T-helper 1 cell (primary cell): ENCODE results near the gene HEG1.
A peak's percentile ranks its signal among the peaks of the same experiment; 100 is the strongest.

Source experiments
- DNase-seq, 5 donors: peaks; one replicate each; pipeline ENCODE4 v3.0.0-alpha.2; 2012 to 2020

HEG1 gene

DNA sequence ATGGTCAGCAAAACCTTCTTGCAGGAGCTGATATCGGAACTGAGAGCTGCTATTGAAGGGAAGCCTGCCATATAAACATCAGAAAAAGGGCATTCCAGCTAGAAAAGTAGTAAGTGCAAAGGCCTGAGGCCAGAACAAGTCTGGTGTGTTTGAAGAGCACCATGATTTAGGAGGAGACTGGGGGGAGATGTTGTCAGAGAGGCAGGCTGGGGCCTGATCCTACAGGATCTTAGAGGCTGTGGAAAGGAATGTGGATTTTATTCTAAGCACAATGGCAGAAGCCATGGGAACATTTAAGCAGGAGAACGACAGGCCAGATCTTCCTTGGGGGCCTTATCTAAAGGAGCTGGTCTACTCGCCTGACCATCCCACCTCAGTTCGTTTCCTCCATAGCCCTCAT lies 116.1 kb downstream of the HEG1 start:
- DNase-seq: no peak

DNA sequence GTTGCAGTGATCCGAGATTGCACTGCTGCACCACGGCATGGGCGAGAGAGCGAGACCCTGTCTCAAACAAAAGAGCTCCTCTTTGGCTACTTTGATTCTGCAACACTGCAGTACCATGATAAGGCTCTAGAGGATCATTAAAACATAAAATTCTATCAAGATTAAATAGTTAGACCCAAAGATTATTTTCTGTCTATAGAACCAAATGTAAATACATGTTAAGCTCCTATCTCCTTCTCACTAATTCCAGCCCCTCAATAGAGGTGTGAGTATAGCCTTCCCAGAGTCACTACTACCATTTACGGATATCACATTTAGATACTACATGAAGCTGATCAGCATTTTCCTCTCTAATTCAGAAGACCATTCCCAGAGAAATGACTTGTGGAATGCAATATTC lies 116.9 kb downstream of the HEG1 start:
- no peak for DNase-seq

DNA sequence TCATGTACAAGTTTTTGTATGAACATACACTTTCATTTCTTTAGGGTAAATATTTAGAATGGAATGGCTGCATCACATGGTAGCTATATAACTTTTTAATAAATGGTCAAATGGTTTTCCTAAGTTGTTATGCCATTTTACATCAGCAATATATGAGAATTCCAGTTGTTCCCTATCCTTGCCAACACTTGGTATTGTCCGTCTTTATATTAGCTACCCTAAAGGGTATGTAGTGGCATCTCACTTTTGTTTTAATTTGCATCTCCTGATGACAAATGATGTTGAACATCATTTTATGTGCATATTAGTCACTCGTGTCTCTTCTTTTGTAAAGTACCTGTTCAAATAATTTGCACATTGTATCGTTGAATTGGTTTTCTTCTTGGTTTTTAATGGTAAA lies 118.7 kb downstream of the HEG1 start:
- no peak for DNase-seq

DNA sequence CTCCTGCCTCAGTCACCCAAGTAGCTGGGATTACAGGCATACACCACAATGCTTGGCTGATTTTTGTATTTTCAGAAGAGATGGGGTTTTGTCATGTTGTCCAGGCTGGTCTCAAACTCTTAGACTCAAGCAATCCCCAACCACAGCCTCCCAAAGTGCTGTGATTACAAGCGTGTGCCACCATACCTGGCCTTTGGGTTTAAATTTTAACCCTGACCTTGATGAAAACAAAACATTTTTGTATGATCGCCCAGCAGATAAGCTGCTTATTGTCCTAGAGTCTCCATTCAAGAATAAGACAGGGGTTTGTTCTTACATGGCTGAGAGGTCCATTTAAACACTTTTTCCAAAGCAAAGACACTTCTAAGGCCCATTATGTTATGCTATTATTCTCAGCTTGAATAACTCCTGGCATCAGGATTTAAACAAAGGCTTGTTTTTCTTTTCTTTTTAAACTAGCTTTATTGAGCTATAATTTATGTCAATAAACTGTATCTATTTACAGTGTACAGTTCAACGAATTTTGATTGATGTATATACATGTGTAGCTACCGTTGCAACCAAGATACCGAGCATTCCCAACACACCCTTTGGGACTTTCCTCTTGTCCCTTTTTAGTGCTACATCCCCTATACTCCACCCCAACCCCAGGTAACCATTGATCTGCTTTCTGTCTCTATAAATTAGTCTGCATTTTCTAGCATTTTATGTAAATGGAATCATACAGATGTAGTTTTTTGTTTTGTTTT lies 119.8 kb downstream of the HEG1 start:
- DNase-seq: no peak

DNA sequence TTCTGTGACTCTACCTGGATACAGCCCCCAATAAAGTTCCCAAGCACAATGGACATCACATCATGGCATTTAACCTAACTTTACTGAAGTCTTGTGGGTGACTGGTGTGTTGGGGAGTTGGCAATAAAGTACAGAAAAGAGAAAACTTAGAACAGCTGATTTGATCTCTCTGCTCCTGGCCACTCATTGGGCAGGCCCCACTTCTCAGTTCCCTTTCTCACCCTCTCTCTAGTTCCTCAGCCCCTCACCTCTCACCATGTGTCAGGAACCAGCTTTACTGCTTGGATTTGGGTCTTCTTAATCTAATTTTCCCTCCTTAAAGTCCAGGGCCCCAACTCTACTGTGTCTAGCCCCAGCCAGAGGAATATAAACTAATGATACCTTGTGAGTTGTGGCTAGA lies 120.5 kb downstream of the HEG1 start:
- no peak for DNase-seq

DNA sequence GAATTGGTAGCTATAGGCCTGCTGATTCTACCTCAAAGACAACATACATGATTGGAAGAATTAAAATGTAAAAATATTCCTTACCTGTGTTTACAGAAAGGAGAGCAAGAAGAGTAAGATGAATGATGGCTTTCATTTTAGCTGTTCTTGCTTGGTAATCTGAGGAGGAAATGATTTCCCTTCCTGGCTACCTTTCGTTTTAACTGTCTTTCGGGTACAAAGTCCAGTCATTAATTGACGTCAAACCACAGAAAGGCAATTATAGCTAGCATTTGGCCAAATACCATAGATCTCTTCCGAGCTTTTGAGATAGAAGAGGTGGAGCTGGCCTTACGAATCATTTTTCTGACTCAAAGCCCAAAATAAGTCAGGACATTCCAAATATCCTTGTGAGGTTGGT lies 121.2 kb downstream of the HEG1 start, which contains the start of gene MUC13:
Gene MUC13, minus strand, starts transcription at position 175 of the 400 bp plus-strand sequence. Its CDS starts 39 bp downstream, at position 136.
- no peak for DNase-seq

DNA sequence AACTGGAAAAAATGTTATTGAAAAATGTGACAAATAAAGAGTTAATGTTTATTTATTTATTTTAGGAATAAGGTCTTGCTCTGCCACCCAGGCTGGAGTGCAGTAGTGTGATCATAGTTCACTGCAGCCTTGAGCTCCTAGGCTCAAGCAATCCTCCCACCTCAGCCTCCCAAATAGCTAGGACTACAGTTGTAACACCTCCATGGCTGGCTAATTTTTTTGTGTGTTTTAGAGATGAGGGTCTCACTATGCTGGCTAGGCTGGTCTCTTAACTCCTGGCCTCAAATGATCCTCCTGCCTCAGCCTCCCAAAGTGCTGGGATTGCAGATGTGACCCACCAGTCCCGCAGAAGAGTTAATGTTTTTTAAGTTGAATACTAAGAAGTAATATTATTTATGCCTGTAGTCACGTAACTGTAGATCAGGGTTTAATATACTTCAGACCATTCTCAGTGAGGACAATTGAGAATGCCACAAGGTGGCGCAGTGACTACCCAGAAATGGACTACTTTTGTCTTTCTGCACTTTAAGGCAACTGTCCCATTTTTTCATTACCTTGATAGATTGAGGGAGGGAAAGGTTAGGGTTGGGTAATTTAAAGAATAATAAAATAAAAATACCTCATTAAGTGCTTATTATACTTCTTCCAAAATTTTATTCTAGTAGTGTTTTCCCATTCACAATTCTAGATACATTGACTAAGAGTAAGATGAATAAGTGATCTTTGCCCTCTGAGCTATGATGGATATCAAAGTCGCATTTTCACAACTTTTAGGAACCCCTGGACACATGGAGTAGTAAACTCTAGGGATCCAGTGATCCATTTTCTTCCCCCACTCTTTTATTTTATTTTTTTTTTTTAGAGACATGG lies 127.2 kb downstream of the HEG1 start:
- peak; percentile 9 to 53 (median 38) for DNase-seq

DNA sequence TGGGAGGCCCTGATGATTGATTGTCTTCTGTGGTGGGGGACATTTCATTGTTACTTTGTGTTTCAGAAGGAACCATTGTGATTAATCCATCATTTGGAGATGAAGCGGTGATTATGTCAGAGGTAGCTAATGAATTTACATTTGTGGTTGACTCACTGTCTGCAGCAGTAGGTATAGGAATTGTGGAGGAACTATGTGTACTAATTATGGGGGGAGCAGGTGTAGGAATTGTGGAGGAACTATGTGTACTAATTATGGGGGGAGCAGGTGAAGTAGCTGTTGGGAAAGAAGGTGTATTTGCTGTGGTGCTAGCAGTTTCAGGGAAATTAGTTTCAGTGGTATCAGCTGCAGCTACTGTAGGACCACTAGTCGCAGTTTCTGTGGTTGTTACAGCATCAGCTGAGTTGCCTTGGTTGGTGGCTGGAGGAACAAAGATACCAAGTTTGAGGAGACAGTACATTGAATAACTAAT lies 128.2 kb downstream of the HEG1 start:
- no peak for DNase-seq

DNA sequence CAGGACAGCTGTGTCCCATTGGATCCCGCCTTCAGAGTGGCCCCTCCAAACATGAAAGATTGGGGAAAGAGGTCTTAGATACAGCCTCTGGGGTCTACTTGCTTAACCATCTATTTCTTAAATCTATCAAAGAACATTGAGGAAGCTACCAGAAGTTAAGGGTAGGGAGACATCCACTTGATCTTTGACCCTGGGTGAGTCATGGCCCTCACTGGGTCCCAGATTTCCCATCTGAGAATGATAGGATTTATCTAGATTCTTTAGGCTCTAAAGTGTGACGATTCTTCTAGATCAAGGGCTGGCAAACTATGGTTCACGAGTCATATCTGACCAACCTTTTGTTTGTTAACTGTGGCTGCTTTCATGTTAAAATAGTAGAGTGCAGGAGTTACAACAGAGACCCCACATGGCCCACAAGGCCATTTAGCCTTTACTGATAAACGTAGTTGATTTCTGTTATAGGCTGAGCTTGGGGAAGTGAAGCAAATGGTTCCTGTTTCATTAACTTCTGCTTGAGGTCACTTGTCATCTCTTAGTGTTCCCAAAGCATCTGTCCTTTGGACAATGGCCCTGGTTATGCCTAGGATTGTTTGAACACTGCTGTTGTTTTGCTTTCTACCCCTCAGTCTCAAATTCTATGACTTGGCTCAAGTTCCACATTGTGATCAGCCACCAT lies 129.2 kb downstream of the HEG1 start:
- DNase-seq: no peak

DNA sequence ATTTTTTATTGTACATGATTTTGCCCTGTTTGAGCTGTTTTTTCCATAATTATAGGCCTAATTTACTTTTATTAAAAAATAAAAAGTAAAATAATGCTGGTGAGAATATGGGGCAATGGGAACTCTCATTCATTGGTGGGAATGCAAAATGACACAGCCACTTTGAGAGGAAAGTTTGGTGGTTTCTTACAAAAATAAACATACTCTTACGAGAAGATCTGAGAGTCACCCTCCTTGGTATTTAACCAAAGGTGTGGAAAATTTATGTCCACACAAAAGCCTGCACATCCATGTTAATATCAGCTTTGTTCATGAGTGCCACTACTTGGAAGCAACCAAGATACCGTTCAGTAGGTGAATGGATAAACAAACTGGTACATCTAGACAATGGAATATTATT lies 131.1 kb downstream of the HEG1 start:
- DNase-seq: no peak

DNA sequence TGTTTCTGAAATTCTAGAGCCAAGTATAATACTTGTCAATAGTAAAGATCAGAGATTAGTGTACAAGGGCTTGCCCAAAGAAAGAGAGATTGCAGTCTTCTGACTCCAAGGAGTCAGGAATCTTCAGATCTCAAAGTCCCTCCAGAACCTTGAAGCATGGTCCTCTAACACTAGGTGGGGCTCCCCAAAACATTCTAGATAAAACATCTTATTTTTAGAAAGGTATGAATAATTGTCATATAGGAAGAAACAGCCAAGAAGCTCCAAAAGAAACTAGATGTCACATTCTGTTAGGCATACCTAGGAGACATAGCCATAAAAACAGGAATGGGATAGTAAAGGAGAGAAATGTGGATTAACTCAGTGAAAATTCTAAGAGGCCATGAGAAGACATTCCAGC lies 132.0 kb downstream of the HEG1 start:
- DNase-seq: no peak

DNA sequence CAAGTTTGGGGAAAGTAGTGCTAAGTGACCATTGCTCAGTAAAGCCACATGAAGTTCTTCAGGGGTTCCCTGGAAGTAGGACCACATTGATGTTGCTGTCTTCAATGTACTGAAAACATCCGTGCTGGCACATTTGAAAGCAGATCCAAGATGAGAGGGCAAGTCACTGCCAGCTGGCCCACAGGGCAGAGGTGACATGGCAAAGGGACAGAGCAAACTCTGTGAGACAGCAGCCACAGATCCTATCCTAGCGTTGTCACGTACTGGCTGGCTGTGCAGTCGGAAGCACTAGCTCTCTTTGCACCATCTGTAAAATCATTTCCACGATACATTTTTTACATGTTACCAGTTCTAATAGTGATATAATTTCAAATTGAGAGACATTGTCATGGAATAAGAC lies 135.1 kb downstream of the HEG1 start:
- DNase-seq: no peak

DNA sequence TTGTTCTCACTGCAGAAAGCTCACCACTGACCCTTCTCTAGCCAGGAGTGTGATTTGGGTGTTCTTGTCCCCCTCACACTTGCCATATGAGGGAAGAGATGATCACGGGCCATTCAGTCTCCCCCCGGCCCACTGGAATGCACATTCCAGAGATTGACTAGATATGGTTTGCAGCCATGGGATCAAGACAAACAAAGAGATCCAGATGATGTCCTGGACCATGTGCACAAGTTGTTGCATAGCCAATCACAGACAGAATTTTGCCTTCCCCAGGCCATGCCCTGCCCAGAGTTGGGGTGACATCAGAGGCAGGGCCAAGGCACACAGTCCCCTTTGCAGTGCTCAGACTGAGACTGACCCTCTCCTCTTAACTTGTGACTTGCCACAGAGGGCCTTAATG lies 136.0 kb downstream of the HEG1 start:
- no peak for DNase-seq

DNA sequence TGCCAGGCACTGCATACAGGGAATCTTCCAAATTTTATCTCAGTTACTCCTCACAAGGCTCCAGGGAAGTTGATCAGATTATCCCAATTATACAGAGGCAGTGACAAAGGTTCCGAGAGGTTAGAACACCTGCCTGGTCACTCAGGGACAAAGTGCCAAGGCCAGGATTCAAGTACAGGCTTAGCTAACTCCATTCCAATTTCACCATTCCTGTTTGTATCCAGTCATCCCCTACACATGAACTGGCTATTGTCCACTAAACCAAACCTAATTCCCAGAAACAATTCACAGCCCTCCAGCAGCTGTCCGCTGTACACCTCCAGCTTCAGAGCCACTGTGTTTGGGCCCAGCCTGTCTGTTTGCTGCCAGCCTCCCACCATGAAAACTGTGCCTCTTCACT lies 137.3 kb downstream of the HEG1 start:
- no peak for DNase-seq

DNA sequence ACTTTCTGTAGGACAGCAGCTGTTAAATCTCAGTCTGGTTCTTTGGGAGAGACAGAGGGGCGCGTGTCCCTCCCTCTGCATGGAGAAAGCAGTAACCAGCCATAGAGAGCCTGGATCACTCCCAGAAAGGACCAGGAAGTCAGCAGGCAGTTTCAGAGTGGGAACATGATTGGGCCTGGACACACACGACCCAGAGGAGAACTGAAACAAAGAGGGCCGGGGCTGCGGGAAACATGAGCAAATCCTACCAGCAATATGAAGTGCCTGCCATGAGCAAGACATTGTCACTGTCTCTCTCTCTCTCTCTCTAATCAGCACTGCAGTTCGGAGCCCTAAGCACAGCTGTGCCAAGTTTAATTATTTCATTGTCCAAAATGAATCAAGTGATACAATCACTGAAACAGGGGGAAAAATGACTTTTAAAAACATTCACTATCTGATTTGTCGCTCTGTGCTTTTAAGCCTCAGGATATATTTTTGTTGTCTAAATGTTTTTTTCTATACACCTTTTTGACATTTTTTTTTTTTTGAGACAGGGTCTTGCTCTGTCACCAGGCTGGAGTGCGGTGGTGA lies 138.9 kb downstream of the HEG1 start:
- no peak for DNase-seq
